ENCODE data around the gene ZNF132. TPM values are rescaled to one million over a fixed set of nuclear protein-coding genes. Genes with fewer than 3 reads are reported as not detected.
A peak's percentile ranks its signal among the peaks of the same experiment; 100 is the strongest.

ZNF132 gene
- total RNA-seq, 1 experiment from 2014 or later: 2.6 TPM

DNA sequence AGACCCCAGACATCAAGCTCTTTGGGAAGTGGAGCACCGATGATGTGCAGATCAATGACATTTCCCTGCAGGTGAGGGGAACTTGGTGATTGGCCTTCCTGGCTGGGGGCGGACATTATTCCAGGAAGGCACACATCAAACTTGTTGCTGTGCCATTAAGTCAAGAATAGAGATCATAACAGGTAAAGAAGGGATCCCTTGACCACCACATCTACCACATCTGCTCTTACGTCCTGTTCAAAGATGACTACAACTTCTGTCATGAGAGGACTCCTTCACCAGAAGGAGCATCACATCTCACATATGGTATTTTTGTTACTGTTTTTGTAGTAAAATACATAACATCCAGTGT lies 51.8 kb downstream of the ZNF132 start:
- no peaks in the 10 kb centered on the region for H3K9me3 Mint-ChIP-seq
- H3K4me3 Mint-ChIP-seq: peak overlapping the region; percentile 96
- ChIA-PET POLR2A (no interaction called here), CTCF (no interaction called here)
- H3K4me1 Mint-ChIP-seq: peaks cover 22% of the 10 kb centered on the region
- TF ChIP-seq SMAD3 (CRISPR knock-in tag; IDR thresholded peaks at IDR 0.05; ENCODE audit: borderline replicate concordance) (no peak), GTF2I (CRISPR knock-in tag; conservative IDR thresholded peaks at IDR 0.05) (no peak), EMX1 (CRISPR knock-in tag; IDR thresholded peaks at IDR 0.05) (no peak), TCF7 (CRISPR knock-in tag; IDR thresholded peaks at IDR 0.05; ENCODE audit: low read depth) (no peak), IRF2 (CRISPR knock-in tag; IDR thresholded peaks at IDR 0.05; ENCODE audit: borderline replicate concordance, low read depth) (no peak), ESRRA (CRISPR knock-in tag; IDR thresholded peaks at IDR 0.05; ENCODE audit: borderline replicate concordance) (no peak), MYBL2 (CRISPR knock-in tag; IDR thresholded peaks at IDR 0.05) (no peak), FOXK1 (CRISPR knock-in tag; IDR thresholded peaks at IDR 0.05) (no peak), NR2C2 (CRISPR knock-in tag; IDR thresholded peaks at IDR 0.05) (no peak), NR1H2 (CRISPR knock-in tag; IDR thresholded peaks at IDR 0.05) (no peak), GABPB1 (CRISPR knock-in tag; IDR thresholded peaks at IDR 0.05) (no peak)
- TF ChIP-seq, protein P1, sequence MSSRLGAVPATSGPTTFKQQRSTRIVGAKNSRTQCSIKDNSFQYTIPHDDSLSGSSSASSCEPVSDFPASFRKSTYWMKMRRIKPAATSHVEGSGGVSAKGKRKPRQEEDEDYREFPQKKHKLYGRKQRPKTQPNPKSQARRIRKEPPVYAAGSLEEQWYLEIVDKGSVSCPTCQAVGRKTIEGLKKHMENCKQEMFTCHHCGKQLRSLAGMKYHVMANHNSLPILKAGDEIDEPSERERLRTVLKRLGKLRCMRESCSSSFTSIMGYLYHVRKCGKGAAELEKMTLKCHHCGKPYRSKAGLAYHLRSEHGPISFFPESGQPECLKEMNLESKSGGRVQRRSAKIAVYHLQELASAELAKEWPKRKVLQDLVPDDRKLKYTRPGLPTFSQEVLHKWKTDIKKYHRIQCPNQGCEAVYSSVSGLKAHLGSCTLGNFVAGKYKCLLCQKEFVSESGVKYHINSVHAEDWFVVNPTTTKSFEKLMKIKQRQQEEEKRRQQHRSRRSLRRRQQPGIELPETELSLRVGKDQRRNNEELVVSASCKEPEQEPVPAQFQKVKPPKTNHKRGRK (CRISPR knock-in tag; IDR thresholded peaks at IDR 0.05; ENCODE audit: borderline replicate concordance): no peak
- TF ChIP-seq, protein P2, sequence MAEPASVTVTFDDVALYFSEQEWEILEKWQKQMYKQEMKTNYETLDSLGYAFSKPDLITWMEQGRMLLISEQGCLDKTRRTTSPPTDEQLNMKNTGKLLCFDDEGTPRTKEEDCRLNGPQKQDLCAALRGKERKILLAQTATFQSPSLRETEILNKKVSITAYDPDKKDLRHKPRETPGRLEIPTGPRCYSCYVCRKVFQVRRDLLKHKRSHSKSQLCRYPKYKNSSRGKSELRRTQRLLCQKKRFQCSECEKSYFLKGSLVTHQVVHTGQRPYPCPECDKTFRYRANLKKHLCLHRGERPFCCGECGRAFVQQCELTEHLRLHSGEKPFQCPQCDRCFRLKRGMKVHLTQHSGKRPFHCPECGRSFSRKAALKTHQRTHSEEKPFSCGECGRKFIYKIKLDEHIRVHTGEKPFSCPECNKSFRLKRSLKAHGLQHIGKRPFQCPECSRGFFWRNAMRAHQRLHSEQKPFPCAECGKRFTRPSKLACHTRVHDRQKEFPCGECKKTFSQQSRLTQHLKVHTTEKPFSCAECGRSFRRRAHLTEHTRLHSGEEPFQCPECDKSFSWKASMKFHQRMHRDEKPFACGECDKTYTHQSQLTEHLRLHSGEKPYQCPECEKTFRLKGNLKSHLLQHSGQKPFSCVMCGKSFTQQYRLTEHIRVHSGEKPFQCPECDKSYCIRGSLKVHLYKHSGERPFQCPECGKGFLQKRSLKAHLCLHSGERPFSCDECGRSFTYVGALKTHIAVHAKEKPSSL (CRISPR knock-in tag; conservative IDR thresholded peaks at IDR 0.05): no peak
- TF ChIP-seq, protein P3, sequence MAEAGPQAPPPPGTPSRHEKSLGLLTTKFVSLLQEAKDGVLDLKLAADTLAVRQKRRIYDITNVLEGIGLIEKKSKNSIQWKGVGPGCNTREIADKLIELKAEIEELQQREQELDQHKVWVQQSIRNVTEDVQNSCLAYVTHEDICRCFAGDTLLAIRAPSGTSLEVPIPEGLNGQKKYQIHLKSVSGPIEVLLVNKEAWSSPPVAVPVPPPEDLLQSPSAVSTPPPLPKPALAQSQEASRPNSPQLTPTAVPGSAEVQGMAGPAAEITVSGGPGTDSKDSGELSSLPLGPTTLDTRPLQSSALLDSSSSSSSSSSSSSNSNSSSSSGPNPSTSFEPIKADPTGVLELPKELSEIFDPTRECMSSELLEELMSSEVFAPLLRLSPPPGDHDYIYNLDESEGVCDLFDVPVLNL (CRISPR knock-in tag; IDR thresholded peaks at IDR 0.05; ENCODE audit: borderline replicate concordance, low read depth): no peak
- TF ChIP-seq, protein P4, sequence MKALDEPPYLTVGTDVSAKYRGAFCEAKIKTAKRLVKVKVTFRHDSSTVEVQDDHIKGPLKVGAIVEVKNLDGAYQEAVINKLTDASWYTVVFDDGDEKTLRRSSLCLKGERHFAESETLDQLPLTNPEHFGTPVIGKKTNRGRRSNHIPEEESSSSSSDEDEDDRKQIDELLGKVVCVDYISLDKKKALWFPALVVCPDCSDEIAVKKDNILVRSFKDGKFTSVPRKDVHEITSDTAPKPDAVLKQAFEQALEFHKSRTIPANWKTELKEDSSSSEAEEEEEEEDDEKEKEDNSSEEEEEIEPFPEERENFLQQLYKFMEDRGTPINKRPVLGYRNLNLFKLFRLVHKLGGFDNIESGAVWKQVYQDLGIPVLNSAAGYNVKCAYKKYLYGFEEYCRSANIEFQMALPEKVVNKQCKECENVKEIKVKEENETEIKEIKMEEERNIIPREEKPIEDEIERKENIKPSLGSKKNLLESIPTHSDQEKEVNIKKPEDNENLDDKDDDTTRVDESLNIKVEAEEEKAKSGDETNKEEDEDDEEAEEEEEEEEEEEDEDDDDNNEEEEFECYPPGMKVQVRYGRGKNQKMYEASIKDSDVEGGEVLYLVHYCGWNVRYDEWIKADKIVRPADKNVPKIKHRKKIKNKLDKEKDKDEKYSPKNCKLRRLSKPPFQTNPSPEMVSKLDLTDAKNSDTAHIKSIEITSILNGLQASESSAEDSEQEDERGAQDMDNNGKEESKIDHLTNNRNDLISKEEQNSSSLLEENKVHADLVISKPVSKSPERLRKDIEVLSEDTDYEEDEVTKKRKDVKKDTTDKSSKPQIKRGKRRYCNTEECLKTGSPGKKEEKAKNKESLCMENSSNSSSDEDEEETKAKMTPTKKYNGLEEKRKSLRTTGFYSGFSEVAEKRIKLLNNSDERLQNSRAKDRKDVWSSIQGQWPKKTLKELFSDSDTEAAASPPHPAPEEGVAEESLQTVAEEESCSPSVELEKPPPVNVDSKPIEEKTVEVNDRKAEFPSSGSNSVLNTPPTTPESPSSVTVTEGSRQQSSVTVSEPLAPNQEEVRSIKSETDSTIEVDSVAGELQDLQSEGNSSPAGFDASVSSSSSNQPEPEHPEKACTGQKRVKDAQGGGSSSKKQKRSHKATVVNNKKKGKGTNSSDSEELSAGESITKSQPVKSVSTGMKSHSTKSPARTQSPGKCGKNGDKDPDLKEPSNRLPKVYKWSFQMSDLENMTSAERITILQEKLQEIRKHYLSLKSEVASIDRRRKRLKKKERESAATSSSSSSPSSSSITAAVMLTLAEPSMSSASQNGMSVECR (CRISPR knock-in tag; IDR thresholded peaks at IDR 0.05; ENCODE audit: borderline replicate concordance): no peak
- peaks cover 44% of the 10 kb centered on the region for H3K36me3 Mint-ChIP-seq
- no peak for DNase-seq (ENCODE audit: low spot score)
- H3K27ac Mint-ChIP-seq: peak overlapping the region; percentile 24
- H3K27me3 Mint-ChIP-seq (ENCODE audit: low read depth): no peaks in the 10 kb centered on the region
- ATAC-seq: no peak

DNA sequence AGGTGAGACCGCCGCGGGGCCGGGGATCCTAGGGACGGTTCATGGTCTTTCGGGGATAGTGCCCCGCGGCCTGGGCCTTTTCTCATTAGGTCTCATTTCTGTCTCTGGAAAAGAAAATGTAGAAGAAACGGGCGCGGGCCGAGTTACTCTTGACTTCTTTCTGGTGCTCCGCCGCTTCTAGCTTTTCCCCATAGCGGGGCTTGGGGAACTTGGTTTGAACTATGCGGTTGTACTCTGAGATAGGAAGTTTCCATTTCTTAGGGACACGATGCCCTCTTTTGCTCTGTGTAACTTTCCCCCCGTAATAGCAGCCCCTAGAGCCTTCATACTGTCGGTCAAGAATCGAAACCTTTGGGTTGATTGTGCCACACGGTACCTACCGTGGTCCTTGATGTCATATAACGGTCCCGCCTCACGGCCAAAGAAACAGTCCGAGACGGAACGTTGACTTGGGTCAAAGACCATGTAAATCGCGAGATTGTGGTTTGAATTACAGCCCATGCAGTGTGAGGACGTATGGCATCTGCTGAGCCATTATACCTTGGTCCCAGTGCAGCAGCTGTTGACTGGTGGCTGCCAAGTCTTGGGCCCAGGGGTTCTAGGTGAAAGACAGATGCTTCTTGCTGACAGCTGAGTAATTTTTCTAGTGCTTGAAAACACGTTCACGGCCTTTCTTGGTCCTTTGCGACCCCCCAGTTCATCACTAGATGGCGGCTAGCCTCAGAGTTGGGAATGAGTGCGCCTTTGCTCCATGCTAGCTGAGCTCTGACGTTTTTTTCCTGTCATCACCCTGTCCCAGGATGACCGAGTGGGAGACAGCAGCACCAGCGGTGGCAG lies 52.4 kb downstream of the ZNF132 start:
- CTCF ChIA-PET: interaction anchor here (0.6 kb wide), 1 partner anchor 82 kb away, joined by 3 read pairs; no protein-coding TSS in a partner anchor
- Mint-ChIP-seq H3K9me3 (no peaks in the 10 kb centered on the region), H3K27ac (peak overlapping the region; percentile 70), H3K36me3 (peaks cover 39% of the 10 kb centered on the region), H3K4me1 (peaks cover 22% of the 10 kb centered on the region), H3K27me3 (ENCODE audit: low read depth) (no peaks in the 10 kb centered on the region), H3K4me3 (peak overlapping the region; percentile 96)
- ATAC-seq: no peak
- no peak for DNase-seq (ENCODE audit: low spot score)
- TF ChIP-seq IRF2 (CRISPR knock-in tag; IDR thresholded peaks at IDR 0.05; ENCODE audit: borderline replicate concordance, low read depth) (no peak), CREM (CRISPR knock-in tag; IDR thresholded peaks at IDR 0.05) (0 out of 2 replicates have a peak, but pooled peaks have one; percentile 38)
- POLR2A ChIA-PET: interaction anchor here (1.1 kb wide), 1 partner anchor 25 kb away, joined by 3 read pairs; the partner anchor contains the start of gene ZNF497
